K562 (cell line): Measurements from ENCODE around the gene PLEKHM3. TPM values are rescaled to one million over a fixed set of nuclear protein-coding genes. Genes with fewer than 3 reads are reported as not detected.

Experiments used
- ATAC-seq: fragments of 200-7000 bp; cut with Tn5 transposase; 3 replicates; pipeline ENCODE4 v1.9.1; 2020; ENCODE audit warnings: moderate library complexity
- BruUV-seq: library from RNA; stranded (reverse); fragments of 400-500 nt; replicated peaks from 2 replicates; lab custom pipeline; 2021; lab: Mats Ljungman, UMichigan
- CTCF ChIA-PET: fragments of 300-600 bp; formaldehyde crosslinking; extraction: SDS; loops from one replicate; lab custom pipeline; 2021; ENCODE audit warnings: low intra/inter-chr PET ratio; lab: Yijun Ruan, JAX
- POLR2A ChIA-PET: fragments of 300-600, 350-650 bp; sonication (Branson Sonifier 250); formaldehyde crosslinking; extraction: SDS; loops from one replicate; lab custom pipeline; 2021; ENCODE audit warnings: antibody characterized with exemption, inconsistent platforms; lab: Yijun Ruan, JAX
- DNase-seq, 4 experiments: peaks; one replicate each; pipeline versions ENCODE4 v3.0.0 to v3.0.0-alpha.2; 2011 to 2018; ENCODE audit warnings: low spot score in 3 of 4, mixed read lengths in 3 of 4; ENCODE audit errors: extremely low read depth in 1 of 4
- FAIRE-seq: peaks from 2 replicates; lab custom pipeline; 2011; peaks lifted over from hg19 to GRCh38; lab: Jason Lieb, UNC
- H2AFZ ChIP-seq: 2 replicates; pipeline ENCODE4 v1.6.0; 2011; ENCODE audit warnings: low read depth, low read length, control low read depth, inconsistent platforms
- H3K27ac ChIP-seq: fragments of 200-600 bp; 3 replicates; pipeline ENCODE4 v1.8.0; 2011; ENCODE audit warnings: low read depth, mild to moderate bottlenecking, control low read depth, inconsistent platforms, low read length, moderate library complexity, mixed read lengths; ENCODE audit errors: extremely low read depth
- H3K27me3 ChIP-seq, 2 experiments: fragments of 300-600 bp in 1 of 2; 2 replicates in 1 of 2; 3 replicates in 1 of 2; pipeline versions ENCODE4 v1.6.0 to v1.8.0; 2011; ENCODE audit warnings: inconsistent platforms in 2 of 2, low read length in 2 of 2, mild to moderate bottlenecking in 1 of 2, mixed read lengths in 1 of 2, moderate library complexity in 1 of 2; ENCODE audit not compliant: control insufficient read depth in 2 of 2, insufficient read depth in 2 of 2
- H3K36me3 ChIP-seq: fragments of 300-600 bp; 3 replicates; pipeline ENCODE4 v1.8.0; 2011; ENCODE audit warnings: mild to moderate bottlenecking, low read length, inconsistent platforms; ENCODE audit not compliant: control insufficient read depth, insufficient read depth
- H3K4me1 ChIP-seq, 2 experiments: fragments of 200-600 bp in 1 of 2; replicated peaks in 1 of 2; 2 replicates in 1 of 2; 3 replicates in 1 of 2; pipeline versions ENCODE4 v1.5.1 to v1.8.0; 2011; ENCODE audit warnings: inconsistent platforms in 2 of 2, low read length in 2 of 2, mild to moderate bottlenecking in 1 of 2, mixed read lengths in 1 of 2, moderate library complexity in 1 of 2; ENCODE audit not compliant: control insufficient read depth in 2 of 2, insufficient read depth in 2 of 2
- H3K4me2 ChIP-seq: 2 replicates; pipeline ENCODE4 v1.6.1; 2011; ENCODE audit warnings: low read length, control low read depth, inconsistent platforms, mixed read lengths; ENCODE audit not compliant: insufficient read depth
- H3K4me3 ChIP-seq: fragments of 200-600 bp; sonication (generic), shearing (Covaris generic); 2 replicates; pipeline ENCODE4 v1.5.1; 2016; ENCODE audit warnings: control low read depth, inconsistent platforms
- H3K79me2 ChIP-seq: fragments of 200-600 bp; 3 replicates; pipeline ENCODE4 v1.8.0; 2011; ENCODE audit warnings: low read length, inconsistent platforms; ENCODE audit not compliant: control insufficient read depth, insufficient read depth
- H3K9ac ChIP-seq, 2 experiments: 2 replicates each; pipeline versions ENCODE4 v1.6.0 to v1.6.1; 2011; ENCODE audit warnings: low read depth in 2 of 2, low read length in 2 of 2, control low read depth in 1 of 2, inconsistent platforms in 1 of 2, mild to moderate bottlenecking in 1 of 2, mixed read lengths in 1 of 2; ENCODE audit not compliant: insufficient read depth in 1 of 2
- H3K9me1 ChIP-seq: one replicate; pipeline ENCODE4 v1.6.0; 2011; ENCODE audit warnings: inconsistent platforms, mild to moderate bottlenecking, low read length, moderate library complexity; ENCODE audit not compliant: control insufficient read depth, insufficient read depth
- H3K9me3 ChIP-seq: replicated peaks from 2 replicates; pipeline ENCODE4 v1.5.1; 2011; ENCODE audit warnings: low read depth, low read length, inconsistent platforms; ENCODE audit not compliant: control insufficient read depth, insufficient read depth
- H4K20me1 ChIP-seq: replicated peaks from 2 replicates; pipeline ENCODE4 v1.6.1; 2011; ENCODE audit warnings: low read length, inconsistent platforms, mixed read lengths; ENCODE audit not compliant: control insufficient read depth, insufficient read depth
- CTBP1 ChIP-seq: fragments of 450-650 bp; IDR thresholded peaks from 2 replicates; pipeline ENCODE4 v1.6.1; 2016; ENCODE audit warnings: borderline replicate concordance
- KLF13 ChIP-seq: fragments of 450-650 bp; IDR thresholded peaks from 2 replicates; pipeline ENCODE4 v1.6.1; 2016; ENCODE audit warnings: missing genetic modification characterization, low read depth, mild to moderate bottlenecking, missing compliant biosample characterization, moderate library complexity, borderline replicate concordance
- SMARCC2 ChIP-seq: fragments of 450-650 bp; IDR thresholded peaks from 2 replicates; pipeline ENCODE4 v1.6.1; 2017; ENCODE audit warnings: antibody characterized with exemption, moderate library complexity, mild to moderate bottlenecking, low read depth
- TBP ChIP-seq: optimal IDR thresholded peaks from 2 replicates; pipeline ENCODE3; 2011; ENCODE audit warnings: low read depth, low read length, improper control_type of control experiment
- TGIF2 ChIP-seq: sonication (generic); formaldehyde crosslinking; IDR thresholded peaks from 2 replicates; pipeline ENCODE4 v1.8.1; 2022; ENCODE audit warnings: mild to moderate bottlenecking, missing genetic modification reagents, moderate library complexity
- ZNF232 ChIP-seq: sonication (generic); formaldehyde crosslinking; IDR thresholded peaks from 2 replicates; pipeline ENCODE4 v1.8.0; 2022; ENCODE audit warnings: mild to moderate bottlenecking, missing genetic modification reagents
- ZNF263 ChIP-seq: sonication (generic); formaldehyde crosslinking; IDR thresholded peaks from 2 replicates; pipeline ENCODE4 v1.8.0; 2022; ENCODE audit warnings: mild to moderate bottlenecking, missing genetic modification reagents, borderline replicate concordance
- WGBS: fragments of 100-300 bp; shearing (Covaris generic); methylation state at CpG from one replicate; pipeline ENCODE4 v1.1.6; 2016; ENCODE audit warnings: low coverage, mixed read lengths; ENCODE audit not compliant: insufficient coverage; ENCODE audit errors: missing lambda C conversion rate; 5-methylcytosine and 5-hydroxymethylcytosine counted together
- in situ Hi-C: fragments of 300-500 bp; cut with MboI; formaldehyde crosslinking; loops from 4 replicates; pipeline ENCODE4 v1.15.0; 2018; ENCODE audit warnings: inconsistent platforms, mixed read lengths
- intact Hi-C: fragments of 100-400 bp; cut with micrococcal nuclease; formaldehyde crosslinking; loops from 2 replicates; pipeline ENCODE4 v1.14.2; 2022
- polyA plus RNA-seq, 8 experiments: library from polyadenylated mRNA; depleted of rRNA in 4 of 8; stranded (reverse) in 5 of 8; unstranded in 3 of 8; fragments of >200 nt; fragmentation: Nextera tagmentation in 2 of 8; fragmentation: Illumina TruSeq in 1 of 8; extraction: Ambion mirVana in 2 of 8; extraction: Trizol in 1 of 8; gene quantifications; 2 replicates each; pipeline versions ENCODE4 v1.2.1 to v1.2.3, GENCODE V29; 2011 to 2014; ENCODE audit warnings: inconsistent platforms in 1 of 8, missing spikeins in 1 of 8
- total RNA-seq, 7 experiments: library from RNA; depleted of rRNA in 6 of 7; stranded (reverse); fragments of >200 nt in 6 of 7; fragmentation: Illumina TruSeq in 2 of 7; extraction: Trizol in 2 of 7; gene quantifications; 2 replicates each; pipeline versions ENCODE4 v1.2.1 to v1.2.3, GENCODE V29; 2011 to 2021; ENCODE audit warnings: low replicate concordance in 1 of 7
- TF ChIP-seq, protein P1 (sequence below), 2 experiments: fragments of 450-650 bp in 1 of 2; sonication (generic) in 1 of 2; formaldehyde crosslinking in 1 of 2; IDR thresholded peaks in 1 of 2; conservative IDR thresholded peaks in 1 of 2; 2 replicates each; pipeline versions ENCODE4 v1.6.1 to v1.8.1; 2016 to 2023; ENCODE audit warnings: mild to moderate bottlenecking in 2 of 2, moderate library complexity in 2 of 2, inconsistent platforms in 1 of 2, missing genetic modification reagents in 1 of 2
- TF ChIP-seq, protein P2 (sequence below): fragments of 200-800 bp; sonication (Bioruptor generic); IDR thresholded peaks from 2 replicates; pipeline ENCODE4 v1.6.1; 2016; ENCODE audit warnings: missing genetic modification characterization, missing compliant biosample characterization

The PLEKHM3 gene
- total and polyA plus RNA-seq, 9 of the 15 experiments (the other 6 are each of a cell fraction or from before 2014, with no cell fraction given) = 0.24 to 1.6 (median 1.0) TPM

DNA sequence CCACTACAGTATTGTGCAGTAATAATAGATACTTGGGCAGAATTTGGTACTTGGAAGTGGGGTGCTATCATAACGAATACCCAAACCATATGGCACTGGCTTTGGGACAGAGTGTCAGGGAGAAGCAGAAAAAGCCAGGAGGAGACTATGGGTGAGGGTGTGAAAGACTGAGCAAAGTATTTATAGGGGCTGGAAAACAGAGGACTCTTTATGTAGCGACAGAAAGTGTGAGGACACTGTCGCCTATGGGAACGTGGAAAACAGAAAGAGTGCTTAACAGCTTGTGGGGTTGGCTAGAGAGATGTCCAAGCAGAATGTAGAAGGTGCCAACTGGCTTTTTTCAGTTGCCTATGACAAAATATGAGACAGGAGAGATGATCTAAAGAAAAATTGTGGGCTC lies 40.7 kb upstream of the PLEKHM3 start:
- ChIA-PET POLR2A (interaction anchor here (0.7 to 1.0 kb wide), 2 partner anchors 300 to 440 kb away, joined by 3 read pairs; no protein-coding TSS in a partner anchor), CTCF (no interaction called here)
- no TSS peak for BruUV-seq
- H3K4me1 ChIP-seq = peaks cover 3 to 17% of the 10 kb centered on the region in 2 experiments; a peak in 4 of 5 replicates
- no peaks in the 10 kb centered on the region for H3K79me2 ChIP-seq
- no peak for DNase-seq
- no peak overlapping the region for H2AFZ ChIP-seq
- H3K4me3 ChIP-seq = no peak overlapping the region
- no peak for TF ChIP-seq TBP
- in situ Hi-C loops (no loop called here), intact Hi-C loops (no loop called here)
- H3K9me3 ChIP-seq = no peaks in the 10 kb centered on the region
- no peak overlapping the region for H3K27ac ChIP-seq
- 73% methylated on average over 4 of the region's 4 CpGs for WGBS
- FAIRE-seq = no peak
- H3K9me1 ChIP-seq = no peaks in the 10 kb centered on the region
- H3K4me2 ChIP-seq = no peak overlapping the region
- H3K9ac ChIP-seq = no peak overlapping the region
- no peaks in the 10 kb centered on the region for H3K27me3 ChIP-seq
- no peaks in the 10 kb centered on the region for H3K36me3 ChIP-seq
- no peak for ATAC-seq
- no peaks in the 10 kb centered on the region for H4K20me1 ChIP-seq

DNA sequence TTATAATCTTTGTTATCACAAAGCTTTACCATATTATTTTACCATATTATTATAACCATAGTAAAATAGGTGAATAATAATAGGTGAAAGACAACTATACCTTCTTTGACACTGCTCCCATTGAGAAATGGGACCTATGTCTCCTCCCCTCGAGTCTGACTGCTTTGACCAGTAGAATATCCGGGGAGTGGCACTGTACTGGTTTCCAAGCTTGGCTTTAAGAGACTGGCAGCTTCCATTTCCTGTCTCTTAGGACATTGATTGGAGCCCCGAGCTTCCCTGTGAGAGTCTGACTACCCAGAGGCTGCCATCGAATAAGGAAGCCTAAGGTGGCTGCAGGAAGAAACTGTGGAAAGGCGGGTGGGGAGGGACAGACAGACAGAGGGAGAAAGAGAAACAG lies 40.1 kb upstream of the PLEKHM3 start:
- Histone ChIP-seq H3K36me3 (no peaks in the 10 kb centered on the region), H3K27me3 (no peaks in the 10 kb centered on the region), H4K20me1 (no peaks in the 10 kb centered on the region), H3K9me3 (no peaks in the 10 kb centered on the region), H3K4me3 (no peak overlapping the region), H3K4me1 (peaks cover 3 to 17% of the 10 kb centered on the region in 2 experiments; a peak in 4 of 5 replicates), H3K79me2 (no peaks in the 10 kb centered on the region), H3K4me2 (no peak overlapping the region), H3K27ac (no peak overlapping the region), H3K9ac (no peak overlapping the region), H2AFZ (no peak overlapping the region), H3K9me1 (no peaks in the 10 kb centered on the region)
- no peak for DNase-seq
- no peak for FAIRE-seq
- WGBS = 58% methylated on average over 5 of the region's 5 CpGs
- no peak for ATAC-seq
- ChIA-PET POLR2A (interaction anchor here (0.7 to 1.0 kb wide), 2 partner anchors 300 to 439 kb away, joined by 3 read pairs; no protein-coding TSS in a partner anchor), CTCF (no interaction called here)
- BruUV-seq = no TSS peak
- intact Hi-C loops = no loop called here
- in situ Hi-C loops = no loop called here
- no peak for TF ChIP-seq CTBP1
- no peak for TF ChIP-seq KLF13 (tag)
- TF ChIP-seq ZNF232 (CRISPR knock-in tag) = no peak
- TF ChIP-seq TGIF2 (CRISPR knock-in tag) = no peak
- TF ChIP-seq, protein P1, sequence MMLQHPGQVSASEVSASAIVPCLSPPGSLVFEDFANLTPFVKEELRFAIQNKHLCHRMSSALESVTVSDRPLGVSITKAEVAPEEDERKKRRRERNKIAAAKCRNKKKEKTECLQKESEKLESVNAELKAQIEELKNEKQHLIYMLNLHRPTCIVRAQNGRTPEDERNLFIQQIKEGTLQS (IDR thresholded peaks at IDR 0.05) = no peak
- TF ChIP-seq, protein P1 (CRISPR knock-in tag; conservative IDR thresholded peaks at IDR 0.05) = no peak
- TF ChIP-seq SMARCC2 = no peak
- TF ChIP-seq, protein P2, sequence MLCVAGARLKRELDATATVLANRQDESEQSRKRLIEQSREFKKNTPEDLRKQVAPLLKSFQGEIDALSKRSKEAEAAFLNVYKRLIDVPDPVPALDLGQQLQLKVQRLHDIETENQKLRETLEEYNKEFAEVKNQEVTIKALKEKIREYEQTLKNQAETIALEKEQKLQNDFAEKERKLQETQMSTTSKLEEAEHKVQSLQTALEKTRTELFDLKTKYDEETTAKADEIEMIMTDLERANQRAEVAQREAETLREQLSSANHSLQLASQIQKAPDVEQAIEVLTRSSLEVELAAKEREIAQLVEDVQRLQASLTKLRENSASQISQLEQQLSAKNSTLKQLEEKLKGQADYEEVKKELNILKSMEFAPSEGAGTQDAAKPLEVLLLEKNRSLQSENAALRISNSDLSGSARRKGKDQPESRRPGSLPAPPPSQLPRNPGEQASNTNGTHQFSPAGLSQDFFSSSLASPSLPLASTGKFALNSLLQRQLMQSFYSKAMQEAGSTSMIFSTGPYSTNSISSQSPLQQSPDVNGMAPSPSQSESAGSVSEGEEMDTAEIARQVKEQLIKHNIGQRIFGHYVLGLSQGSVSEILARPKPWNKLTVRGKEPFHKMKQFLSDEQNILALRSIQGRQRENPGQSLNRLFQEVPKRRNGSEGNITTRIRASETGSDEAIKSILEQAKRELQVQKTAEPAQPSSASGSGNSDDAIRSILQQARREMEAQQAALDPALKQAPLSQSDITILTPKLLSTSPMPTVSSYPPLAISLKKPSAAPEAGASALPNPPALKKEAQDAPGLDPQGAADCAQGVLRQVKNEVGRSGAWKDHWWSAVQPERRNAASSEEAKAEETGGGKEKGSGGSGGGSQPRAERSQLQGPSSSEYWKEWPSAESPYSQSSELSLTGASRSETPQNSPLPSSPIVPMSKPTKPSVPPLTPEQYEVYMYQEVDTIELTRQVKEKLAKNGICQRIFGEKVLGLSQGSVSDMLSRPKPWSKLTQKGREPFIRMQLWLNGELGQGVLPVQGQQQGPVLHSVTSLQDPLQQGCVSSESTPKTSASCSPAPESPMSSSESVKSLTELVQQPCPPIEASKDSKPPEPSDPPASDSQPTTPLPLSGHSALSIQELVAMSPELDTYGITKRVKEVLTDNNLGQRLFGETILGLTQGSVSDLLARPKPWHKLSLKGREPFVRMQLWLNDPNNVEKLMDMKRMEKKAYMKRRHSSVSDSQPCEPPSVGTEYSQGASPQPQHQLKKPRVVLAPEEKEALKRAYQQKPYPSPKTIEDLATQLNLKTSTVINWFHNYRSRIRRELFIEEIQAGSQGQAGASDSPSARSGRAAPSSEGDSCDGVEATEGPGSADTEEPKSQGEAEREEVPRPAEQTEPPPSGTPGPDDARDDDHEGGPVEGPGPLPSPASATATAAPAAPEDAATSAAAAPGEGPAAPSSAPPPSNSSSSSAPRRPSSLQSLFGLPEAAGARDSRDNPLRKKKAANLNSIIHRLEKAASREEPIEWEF = no peak
- TF ChIP-seq ZNF263 (CRISPR knock-in tag) = no peak
